Astrocyte (in vitro differentiated cells and primary cell): ENCODE results near the gene MNAT1. TPM values are rescaled to one million over a fixed set of nuclear protein-coding genes. Genes with fewer than 3 reads are reported as not detected.

Experiments
- DNase-seq: peaks from one replicate; pipeline ENCODE4 v3.0.0-alpha.2; 2010; ENCODE audit warnings: low read depth
- FAIRE-seq: peaks from 2 replicates; lab custom pipeline; 2011; peaks lifted over from hg19 to GRCh38; lab: Jason Lieb, UNC
- H2AFZ ChIP-seq: 2 replicates; pipeline ENCODE4 v1.6.0; 2012; ENCODE audit warnings: low read depth, low read length, inconsistent platforms
- H3K27ac ChIP-seq: 2 replicates; pipeline ENCODE4 v1.5.1; 2011; ENCODE audit warnings: low read depth, low read length, inconsistent platforms
- H3K27me3 ChIP-seq: 2 replicates; pipeline ENCODE4 v1.6.0; 2011; ENCODE audit warnings: low read length, inconsistent platforms; ENCODE audit not compliant: insufficient read depth
- H3K36me3 ChIP-seq: 2 replicates; pipeline ENCODE4 v1.5.1; 2011; ENCODE audit warnings: low read length, inconsistent platforms; ENCODE audit not compliant: insufficient read depth
- H3K4me1 ChIP-seq: 2 replicates; pipeline ENCODE4 v1.5.1; 2011; ENCODE audit warnings: low read length, inconsistent platforms; ENCODE audit not compliant: insufficient read depth
- H3K4me2 ChIP-seq: 2 replicates; pipeline ENCODE4 v1.6.0; 2012; ENCODE audit warnings: low read length, inconsistent platforms
- H3K4me3 ChIP-seq: 2 replicates; pipeline ENCODE4 v1.5.1; 2011; ENCODE audit warnings: low read depth, mild to moderate bottlenecking, low read length, inconsistent platforms; ENCODE audit not compliant: insufficient read depth
- H3K79me2 ChIP-seq: 2 replicates; pipeline ENCODE4 v1.6.0; 2012; ENCODE audit warnings: mild to moderate bottlenecking, low read length, inconsistent platforms; ENCODE audit not compliant: insufficient read depth
- H3K9ac ChIP-seq: 2 replicates; pipeline ENCODE4 v1.6.0; 2012; ENCODE audit warnings: mild to moderate bottlenecking, low read length, inconsistent platforms
- H3K9me3 ChIP-seq: 2 replicates; pipeline ENCODE4 v1.5.1; 2012; ENCODE audit warnings: low read depth, mild to moderate bottlenecking, low read length, inconsistent platforms; ENCODE audit not compliant: insufficient read depth
- H4K20me1 ChIP-seq: 2 replicates; pipeline ENCODE4 v1.6.0; 2012; ENCODE audit warnings: low read length, inconsistent platforms; ENCODE audit not compliant: insufficient read depth
- H3K27ac Mint-ChIP-seq: one replicate; pipeline ENCODE4 v1.8.0; 2021; ENCODE audit warnings: mild to moderate bottlenecking, mixed read lengths; ENCODE audit not compliant: unreplicated experiment
- H3K27me3 Mint-ChIP-seq: one replicate; pipeline ENCODE4 v1.8.0; 2021; ENCODE audit warnings: low read depth, mixed read lengths; ENCODE audit not compliant: unreplicated experiment
- H3K36me3 Mint-ChIP-seq: one replicate; pipeline ENCODE4 v1.8.0; 2021; ENCODE audit warnings: low read depth, mixed read lengths; ENCODE audit not compliant: unreplicated experiment
- H3K4me1 Mint-ChIP-seq: one replicate; pipeline ENCODE4 v1.8.0; 2021; ENCODE audit warnings: low read depth, mixed read lengths; ENCODE audit not compliant: unreplicated experiment
- H3K4me3 Mint-ChIP-seq: one replicate; pipeline ENCODE4 v1.8.0; 2021; ENCODE audit warnings: mild to moderate bottlenecking, moderate library complexity, mixed read lengths; ENCODE audit not compliant: unreplicated experiment
- H3K9me3 Mint-ChIP-seq: one replicate; pipeline ENCODE4 v1.8.0; 2021; ENCODE audit warnings: mild to moderate bottlenecking, mixed read lengths; ENCODE audit not compliant: unreplicated experiment
- EZH2 ChIP-seq: IDR thresholded peaks from 2 replicates; pipeline ENCODE4 v1.6.1; 2012; ENCODE audit warnings: mild to moderate bottlenecking, low read length, inconsistent platforms; ENCODE audit not compliant: insufficient read depth
- total RNA-seq: library from RNA; stranded (reverse); gene quantifications from 2 replicates; pipeline ENCODE4 v1.2.1, GENCODE V29; 2021
- TF ChIP-seq, protein P1 (sequence below): IDR thresholded peaks from 2 replicates; pipeline ENCODE4 v1.5.1; 2011; ENCODE audit warnings: low read depth, mild to moderate bottlenecking, inconsistent platforms, low read length, moderate library complexity; ENCODE audit not compliant: insufficient read depth

MNAT1 gene
- total RNA-seq, 1 donor from 2014 or later = 36.0 TPM

DNA sequence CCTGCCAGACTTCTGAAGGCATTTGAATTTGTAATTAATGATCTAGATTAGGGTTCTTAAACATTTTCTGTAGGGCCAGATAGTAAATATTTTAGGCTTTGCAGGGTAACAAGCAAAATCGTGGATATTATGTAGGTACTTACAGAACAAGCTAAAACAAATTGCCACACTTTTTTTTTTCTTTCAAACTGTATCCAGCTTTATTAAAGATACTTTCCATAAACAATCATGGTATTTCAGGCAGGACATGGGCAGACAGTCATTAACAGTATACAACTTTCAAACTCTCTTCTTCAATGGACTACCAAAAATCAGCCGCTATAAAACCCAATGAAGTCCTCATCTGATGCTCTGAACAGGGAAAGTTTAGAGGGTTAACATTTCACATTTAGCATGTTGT lies 236.7 kb downstream of the MNAT1 start:
- no peak overlapping the region for H2AFZ ChIP-seq
- TF ChIP-seq, protein P1, sequence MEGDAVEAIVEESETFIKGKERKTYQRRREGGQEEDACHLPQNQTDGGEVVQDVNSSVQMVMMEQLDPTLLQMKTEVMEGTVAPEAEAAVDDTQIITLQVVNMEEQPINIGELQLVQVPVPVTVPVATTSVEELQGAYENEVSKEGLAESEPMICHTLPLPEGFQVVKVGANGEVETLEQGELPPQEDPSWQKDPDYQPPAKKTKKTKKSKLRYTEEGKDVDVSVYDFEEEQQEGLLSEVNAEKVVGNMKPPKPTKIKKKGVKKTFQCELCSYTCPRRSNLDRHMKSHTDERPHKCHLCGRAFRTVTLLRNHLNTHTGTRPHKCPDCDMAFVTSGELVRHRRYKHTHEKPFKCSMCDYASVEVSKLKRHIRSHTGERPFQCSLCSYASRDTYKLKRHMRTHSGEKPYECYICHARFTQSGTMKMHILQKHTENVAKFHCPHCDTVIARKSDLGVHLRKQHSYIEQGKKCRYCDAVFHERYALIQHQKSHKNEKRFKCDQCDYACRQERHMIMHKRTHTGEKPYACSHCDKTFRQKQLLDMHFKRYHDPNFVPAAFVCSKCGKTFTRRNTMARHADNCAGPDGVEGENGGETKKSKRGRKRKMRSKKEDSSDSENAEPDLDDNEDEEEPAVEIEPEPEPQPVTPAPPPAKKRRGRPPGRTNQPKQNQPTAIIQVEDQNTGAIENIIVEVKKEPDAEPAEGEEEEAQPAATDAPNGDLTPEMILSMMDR = no peak
- no peak for TF ChIP-seq EZH2
- H3K36me3 ChIP-seq = peaks cover 7% of the 10 kb centered on the region
- no peak overlapping the region for H3K4me3 ChIP-seq
- H3K27ac ChIP-seq = no peak overlapping the region
- no peaks in the 10 kb centered on the region for H4K20me1 ChIP-seq
- no peaks in the 10 kb centered on the region for H3K4me1 ChIP-seq
- FAIRE-seq (peak; percentile 9), DNase-seq (no peak)
- H3K27me3 ChIP-seq = no peaks in the 10 kb centered on the region
- H3K4me2 ChIP-seq = no peak overlapping the region
- H3K9ac ChIP-seq = no peak overlapping the region
- Mint-ChIP-seq H3K4me1 (no peaks in the 10 kb centered on the region), H3K36me3 (no peaks in the 10 kb centered on the region), H3K27me3 (no peaks in the 10 kb centered on the region), H3K4me3 (no peak overlapping the region), H3K9me3 (no peaks in the 10 kb centered on the region), H3K27ac (no peak overlapping the region)
- no peaks in the 10 kb centered on the region for H3K9me3 ChIP-seq
- H3K79me2 ChIP-seq = peaks cover 5% of the 10 kb centered on the region

DNA sequence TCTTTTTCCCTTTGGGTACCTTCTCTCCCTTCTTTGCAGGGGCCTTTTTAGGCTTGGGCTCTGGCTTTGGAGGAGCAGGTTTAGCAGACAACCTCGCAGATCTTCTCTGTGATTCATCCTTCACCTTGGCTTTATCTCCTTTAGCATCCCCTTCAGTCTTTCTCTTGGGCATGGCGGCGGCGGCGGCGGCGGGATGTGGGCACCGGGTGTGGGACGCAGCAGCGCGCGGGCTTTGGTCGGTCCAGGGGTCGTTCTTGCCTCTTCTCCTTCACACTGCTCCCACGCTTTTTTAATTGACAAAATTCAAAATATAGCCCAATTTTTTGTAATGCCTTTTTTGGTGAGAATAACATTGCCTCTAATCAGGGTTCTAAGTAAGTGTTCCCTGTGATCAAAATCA lies 237.7 kb downstream of the MNAT1 start:
- peaks cover 7% of the 10 kb centered on the region for H3K36me3 ChIP-seq
- no peaks in the 10 kb centered on the region for H3K27me3 ChIP-seq
- H3K4me3 ChIP-seq = no peak overlapping the region
- Mint-ChIP-seq H3K4me3 (no peak overlapping the region), H3K4me1 (no peaks in the 10 kb centered on the region), H3K9me3 (no peaks in the 10 kb centered on the region), H3K36me3 (no peaks in the 10 kb centered on the region), H3K27me3 (no peaks in the 10 kb centered on the region), H3K27ac (no peak overlapping the region)
- H3K79me2 ChIP-seq = peaks cover 9% of the 10 kb centered on the region
- H3K9me3 ChIP-seq = no peaks in the 10 kb centered on the region
- H3K9ac ChIP-seq = no peak overlapping the region
- no peaks in the 10 kb centered on the region for H4K20me1 ChIP-seq
- no peak overlapping the region for H3K4me2 ChIP-seq
- no peak overlapping the region for H3K27ac ChIP-seq
- FAIRE-seq = no peak
- H2AFZ ChIP-seq = no peak overlapping the region
- no peak for DNase-seq
- no peaks in the 10 kb centered on the region for H3K4me1 ChIP-seq
- no peak for TF ChIP-seq EZH2
- TF ChIP-seq, protein P1 = no peak

DNA sequence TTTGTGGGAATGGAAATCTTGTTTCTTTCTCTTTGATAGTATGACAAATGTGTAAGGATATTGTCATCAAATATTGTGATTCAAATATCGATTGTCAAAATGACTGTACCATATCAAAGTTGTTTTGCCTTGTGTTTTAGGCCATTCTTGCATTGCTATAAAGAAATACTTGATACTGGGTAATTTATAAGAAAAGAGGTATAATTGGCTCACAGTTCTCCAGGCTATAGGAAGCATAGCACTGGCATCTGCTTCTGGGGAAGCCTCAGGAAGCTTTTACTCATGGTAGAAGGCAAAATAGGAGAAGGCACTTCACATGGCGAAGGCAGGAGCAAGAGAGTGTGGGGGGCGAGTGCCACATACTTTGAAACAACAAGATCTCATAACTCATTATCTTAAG lies 238.5 kb downstream of the MNAT1 start:
- peaks cover 16% of the 10 kb centered on the region for H3K79me2 ChIP-seq
- no peaks in the 10 kb centered on the region for H3K9me3 ChIP-seq
- H3K36me3 ChIP-seq = peaks cover 7% of the 10 kb centered on the region
- Mint-ChIP-seq H3K4me1 (peaks cover 2% of the 10 kb centered on the region), H3K27me3 (no peaks in the 10 kb centered on the region), H3K9me3 (no peaks in the 10 kb centered on the region), H3K4me3 (no peak overlapping the region), H3K36me3 (no peaks in the 10 kb centered on the region), H3K27ac (no peak overlapping the region)
- no peak overlapping the region for H3K27ac ChIP-seq
- DNase-seq = no peak
- TF ChIP-seq, protein P1 = no peak
- TF ChIP-seq EZH2 = no peak
- H2AFZ ChIP-seq = no peak overlapping the region
- no peaks in the 10 kb centered on the region for H3K27me3 ChIP-seq
- H3K4me1 ChIP-seq = no peaks in the 10 kb centered on the region
- H3K4me2 ChIP-seq = no peak overlapping the region
- no peaks in the 10 kb centered on the region for H4K20me1 ChIP-seq
- FAIRE-seq = peak; percentile 55
- no peak overlapping the region for H3K9ac ChIP-seq
- no peak overlapping the region for H3K4me3 ChIP-seq
